ENCODE measurements around the gene ABCA2.

Gene ABCA2

DNA sequence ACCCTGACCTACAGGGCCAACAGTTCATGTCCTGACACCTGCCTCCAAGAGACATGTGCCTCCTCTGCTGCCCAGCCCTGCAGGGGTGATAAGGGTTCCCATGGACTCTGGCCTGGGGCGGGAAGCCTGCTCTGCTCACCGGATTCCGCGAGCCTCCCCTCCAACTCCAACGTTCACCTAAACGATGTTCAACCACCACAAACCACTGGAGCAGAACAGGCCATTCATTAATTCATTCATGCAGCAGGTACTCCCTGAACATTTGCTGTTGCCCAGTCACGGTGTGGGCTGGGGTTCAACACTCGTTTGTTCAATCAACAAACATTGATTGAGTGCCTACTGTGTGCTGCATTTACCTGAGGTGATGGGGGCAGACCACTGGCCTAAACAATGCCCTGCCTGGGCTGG is 46.0 kb upstream of the ABCA2 start:
- peaks cover 6% of the 10 kb centered on the region; the same call in 1 of the 2 replicates for H3K79me2 ChIP-seq (ENCODE audit: insufficient read depth, low read length)
- H3K4me2 ChIP-seq (ENCODE audit: low read length): no peak overlapping the region
- H3K4me1 ChIP-seq (ENCODE audit: insufficient read depth, low read length, severe bottlenecking): peaks cover 40% of the 10 kb centered on the region
- no peak for TF ChIP-seq EZH2 (IDR thresholded peaks at IDR 0.05; ENCODE audit: borderline replicate concordance, low read length)
- TF ChIP-seq, protein P1, sequence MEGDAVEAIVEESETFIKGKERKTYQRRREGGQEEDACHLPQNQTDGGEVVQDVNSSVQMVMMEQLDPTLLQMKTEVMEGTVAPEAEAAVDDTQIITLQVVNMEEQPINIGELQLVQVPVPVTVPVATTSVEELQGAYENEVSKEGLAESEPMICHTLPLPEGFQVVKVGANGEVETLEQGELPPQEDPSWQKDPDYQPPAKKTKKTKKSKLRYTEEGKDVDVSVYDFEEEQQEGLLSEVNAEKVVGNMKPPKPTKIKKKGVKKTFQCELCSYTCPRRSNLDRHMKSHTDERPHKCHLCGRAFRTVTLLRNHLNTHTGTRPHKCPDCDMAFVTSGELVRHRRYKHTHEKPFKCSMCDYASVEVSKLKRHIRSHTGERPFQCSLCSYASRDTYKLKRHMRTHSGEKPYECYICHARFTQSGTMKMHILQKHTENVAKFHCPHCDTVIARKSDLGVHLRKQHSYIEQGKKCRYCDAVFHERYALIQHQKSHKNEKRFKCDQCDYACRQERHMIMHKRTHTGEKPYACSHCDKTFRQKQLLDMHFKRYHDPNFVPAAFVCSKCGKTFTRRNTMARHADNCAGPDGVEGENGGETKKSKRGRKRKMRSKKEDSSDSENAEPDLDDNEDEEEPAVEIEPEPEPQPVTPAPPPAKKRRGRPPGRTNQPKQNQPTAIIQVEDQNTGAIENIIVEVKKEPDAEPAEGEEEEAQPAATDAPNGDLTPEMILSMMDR (IDR thresholded peaks at IDR 0.05; ENCODE audit: low read length): no peak
- H3K9me2 ChIP-seq (ENCODE audit: low read depth, low read length): no peaks in the 10 kb centered on the region
- H3K4me3 ChIP-seq (ENCODE audit: low read depth, low read length, poor library complexity, severe bottlenecking): no peak overlapping the region
- H3K36me3 ChIP-seq (ENCODE audit: insufficient read depth, low read length): peaks cover 3% of the 10 kb centered on the region; the same call in 1 of the 2 replicates
- no peaks in the 10 kb centered on the region for H3K9me3 ChIP-seq (ENCODE audit: low read length)
- H2AFZ ChIP-seq (ENCODE audit: low read length): no peak overlapping the region
- no peaks in the 10 kb centered on the region for H3F3A ChIP-seq (ENCODE audit: insufficient read depth, low read length)
- no peaks in the 10 kb centered on the region for H3K27me3 ChIP-seq (ENCODE audit: insufficient read depth, low read length)
- no peak overlapping the region for H3K9ac ChIP-seq (ENCODE audit: low read length)
- H3K27ac ChIP-seq (ENCODE audit: low read depth, low read length, poor library complexity, severe bottlenecking): no peak overlapping the region
- H4K20me1 ChIP-seq (ENCODE audit: insufficient read depth, low read length): no peaks in the 10 kb centered on the region

DNA sequence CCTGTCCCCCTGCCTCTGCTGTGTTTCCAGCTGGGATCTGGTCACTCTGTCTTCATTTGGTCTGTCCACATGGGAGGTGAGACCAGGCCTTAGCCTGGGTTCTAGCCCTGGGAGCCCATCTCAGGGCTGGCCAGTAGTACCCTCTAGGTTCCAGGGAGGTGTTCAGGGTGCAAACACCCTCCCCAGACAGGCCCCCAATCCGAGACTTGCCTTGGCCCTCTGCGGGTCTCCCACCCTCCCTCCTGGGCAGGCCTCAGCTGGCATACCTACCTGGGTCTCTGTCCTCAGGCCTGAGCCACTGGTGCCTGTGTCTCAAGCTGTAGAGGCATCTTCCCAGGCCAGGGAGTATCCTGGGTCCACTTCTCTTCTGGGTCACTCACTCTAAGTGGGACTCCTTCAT is 43.2 kb upstream of the ABCA2 start:
- H3K36me3 ChIP-seq (ENCODE audit: insufficient read depth, low read length): peaks cover 5% of the 10 kb centered on the region; the same call in 1 of the 2 replicates
- H2AFZ ChIP-seq (ENCODE audit: low read length): no peak overlapping the region

DNA sequence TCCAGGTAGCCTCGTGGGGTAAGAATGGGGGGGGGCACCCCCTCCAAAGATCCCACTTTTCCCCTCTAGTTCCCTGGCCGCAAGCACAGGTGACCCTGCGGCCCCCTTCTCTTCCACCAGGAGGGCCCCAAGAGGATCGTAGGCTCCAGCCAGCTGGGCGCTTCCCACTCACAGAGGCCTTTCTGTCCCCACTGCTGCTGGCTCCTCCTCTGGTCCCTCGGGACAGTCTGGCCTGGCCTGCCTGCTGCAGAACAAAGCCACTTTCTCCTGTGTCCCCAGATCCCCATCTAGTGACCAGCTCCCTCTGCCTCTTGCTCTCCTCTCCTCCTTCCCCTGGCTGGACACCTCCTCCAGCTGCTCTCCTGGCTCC is 42.9 kb upstream of the ABCA2 start:
- Histone ChIP-seq H2AFZ (ENCODE audit: low read length) (0 out of 2 replicates have a peak overlapping the region, but pooled peaks have one; percentile 25), H3K4me1 (ENCODE audit: insufficient read depth, low read length, severe bottlenecking) (peaks cover 39% of the 10 kb centered on the region), H3K27me3 (ENCODE audit: insufficient read depth, low read length) (no peaks in the 10 kb centered on the region), H3K4me2 (ENCODE audit: low read length) (peak overlapping the region; percentile 86), H4K20me1 (ENCODE audit: insufficient read depth, low read length) (no peaks in the 10 kb centered on the region), H3F3A (ENCODE audit: insufficient read depth, low read length) (no peaks in the 10 kb centered on the region), H3K9me3 (ENCODE audit: low read length) (no peaks in the 10 kb centered on the region), H3K9ac (ENCODE audit: low read length) (peak overlapping the region; percentile 87), H3K4me3 (ENCODE audit: low read depth, low read length, poor library complexity, severe bottlenecking) (peak overlapping the region; percentile 75), H3K79me2 (ENCODE audit: insufficient read depth, low read length) (peaks cover 6% of the 10 kb centered on the region; the same call in 1 of the 2 replicates), H3K36me3 (ENCODE audit: insufficient read depth, low read length) (peaks cover 9% of the 10 kb centered on the region; the same call in 1 of the 2 replicates), H3K27ac (ENCODE audit: low read depth, low read length, poor library complexity, severe bottlenecking) (peak overlapping the region; percentile 67), H3K9me2 (ENCODE audit: low read depth, low read length) (no peaks in the 10 kb centered on the region)
- TF ChIP-seq EZH2 (IDR thresholded peaks at IDR 0.05; ENCODE audit: borderline replicate concordance, low read length): no peak
- TF ChIP-seq, protein P1 (IDR thresholded peaks at IDR 0.05; ENCODE audit: low read length): no peak

More for the DNA sequence above, 43.2 kb upstream of the ABCA2 start:
- Histone ChIP-seq H3K4me1 (ENCODE audit: insufficient read depth, low read length, severe bottlenecking) (peaks cover 39% of the 10 kb centered on the region), H3K9ac (ENCODE audit: low read length) (peak overlapping the region; percentile 87), H3K9me3 (ENCODE audit: low read length) (no peaks in the 10 kb centered on the region), H3K27ac (ENCODE audit: low read depth, low read length, poor library complexity, severe bottlenecking) (peak overlapping the region; percentile 67), H3F3A (ENCODE audit: insufficient read depth, low read length) (no peaks in the 10 kb centered on the region), H3K9me2 (ENCODE audit: low read depth, low read length) (no peaks in the 10 kb centered on the region), H3K79me2 (ENCODE audit: insufficient read depth, low read length) (peaks cover 6% of the 10 kb centered on the region; the same call in 1 of the 2 replicates), H4K20me1 (ENCODE audit: insufficient read depth, low read length) (no peaks in the 10 kb centered on the region), H3K4me2 (ENCODE audit: low read length) (peak overlapping the region; percentile 86), H3K4me3 (ENCODE audit: low read depth, low read length, poor library complexity, severe bottlenecking) (peak overlapping the region; percentile 75), H3K27me3 (ENCODE audit: insufficient read depth, low read length) (no peaks in the 10 kb centered on the region)
- TF ChIP-seq, protein P1 (IDR thresholded peaks at IDR 0.05; ENCODE audit: low read length): no peak
- no peak for TF ChIP-seq EZH2 (IDR thresholded peaks at IDR 0.05; ENCODE audit: borderline replicate concordance, low read length)
